Activated naive CD8-positive, alpha-beta T cell (primary cell): ENCODE measurements around the gene AGR3.
A peak's percentile ranks its signal among the peaks of the same experiment; 100 is the strongest.

ENCODE experiments used
- H3K27ac Mint-ChIP-seq: one replicate; pipeline ENCODE4 v1.8.0; 2021; ENCODE audit warnings: mixed read lengths
- H3K27me3 Mint-ChIP-seq: one replicate; pipeline ENCODE4 v1.8.0; 2021; ENCODE audit warnings: mixed read lengths
- H3K36me3 Mint-ChIP-seq: one replicate; pipeline ENCODE4 v1.8.0; 2021; ENCODE audit warnings: mixed read lengths
- H3K4me1 Mint-ChIP-seq: one replicate; pipeline ENCODE4 v1.8.0; 2021; ENCODE audit warnings: low read depth, mixed read lengths
- H3K4me3 Mint-ChIP-seq: one replicate; pipeline ENCODE4 v1.8.0; 2021; ENCODE audit warnings: mild to moderate bottlenecking, mixed read lengths
- H3K9me3 Mint-ChIP-seq: one replicate; pipeline ENCODE4 v1.8.0; 2021; ENCODE audit warnings: low read depth, mixed read lengths

The AGR3 gene

GRCh38 chr7:16881844-16882243 is at the start of gene AGR3:
AGR3 (minus strand) TSS chr7:16881983; CDS start chr7:16878618, 3,365 bp downstream.
- H3K4me3 Mint-ChIP-seq, result no peak within 1 kb of the TSS
- H3K27ac Mint-ChIP-seq, result no peak within 1 kb of the TSS

GRCh38 chr7:16930946-16931345 is 49.2 kb upstream of the AGR3 start:
- Mint-ChIP-seq H3K4me3 (no peak overlapping the region), H3K27me3 (no peaks in the 10 kb centered on the region), H3K36me3 (peaks cover 2% of the 10 kb centered on the region), H3K4me1 (peaks cover 54% of the 10 kb centered on the region), H3K27ac (no peak overlapping the region), H3K9me3 (no peaks in the 10 kb centered on the region)

More at GRCh38 chr7:16881844-16882243, at the start of gene AGR3:
- Mint-ChIP-seq H3K27me3 (no peaks in the 10 kb centered on the region), H3K9me3 (no peaks in the 10 kb centered on the region), H3K4me1 (no peaks in the 10 kb centered on the region), H3K36me3 (no peaks in the 10 kb centered on the region)

- no peak overlapping the region for H3K27ac Mint-ChIP-seq
- H3K4me1 Mint-ChIP-seq, result peaks cover 41% of the 10 kb centered on the region
- no peak overlapping the region for H3K4me3 Mint-ChIP-seq
- peaks cover 2% of the 10 kb centered on the region for H3K36me3 Mint-ChIP-seq
- H3K27me3 Mint-ChIP-seq, result no peaks in the 10 kb centered on the region
- no peaks in the 10 kb centered on the region for H3K9me3 Mint-ChIP-seq
These were observed 47.5 kb upstream of the AGR3 start for GRCh38 chr7:16929146-16929762.

GRCh38 chr7:16926861-16927260 is 45.1 kb upstream of the AGR3 start:
- H3K9me3 Mint-ChIP-seq, result no peaks in the 10 kb centered on the region
- peaks cover 4% of the 10 kb centered on the region for H3K36me3 Mint-ChIP-seq
- H3K27ac Mint-ChIP-seq, result no peak overlapping the region
- H3K4me1 Mint-ChIP-seq, result peaks cover 33% of the 10 kb centered on the region
- no peak overlapping the region for H3K4me3 Mint-ChIP-seq
- H3K27me3 Mint-ChIP-seq, result no peaks in the 10 kb centered on the region

GRCh38 chr7:16926283-16926682 is 44.5 kb upstream of the AGR3 start:
- peaks cover 4% of the 10 kb centered on the region for H3K36me3 Mint-ChIP-seq
- H3K9me3 Mint-ChIP-seq, result no peaks in the 10 kb centered on the region
- no peak overlapping the region for H3K4me3 Mint-ChIP-seq
- H3K27me3 Mint-ChIP-seq, result no peaks in the 10 kb centered on the region
- H3K4me1 Mint-ChIP-seq, result peaks cover 30% of the 10 kb centered on the region
- H3K27ac Mint-ChIP-seq, result no peak overlapping the region

GRCh38 chr7:16925609-16926008 is 43.8 kb upstream of the AGR3 start:
- Mint-ChIP-seq H3K27ac (no peak overlapping the region), H3K36me3 (peaks cover 4% of the 10 kb centered on the region), H3K9me3 (no peaks in the 10 kb centered on the region), H3K27me3 (no peaks in the 10 kb centered on the region), H3K4me3 (no peak overlapping the region), H3K4me1 (peaks cover 24% of the 10 kb centered on the region)

GRCh38 chr7:16923019-16923418 is 41.2 kb upstream of the AGR3 start:
- Mint-ChIP-seq H3K36me3 (peaks cover 2% of the 10 kb centered on the region), H3K9me3 (no peaks in the 10 kb centered on the region), H3K27ac (peak overlapping the region; percentile 50), H3K4me1 (peaks cover 10% of the 10 kb centered on the region), H3K27me3 (no peaks in the 10 kb centered on the region), H3K4me3 (peak overlapping the region; percentile 15)

- H3K36me3 Mint-ChIP-seq, result peaks cover 2% of the 10 kb centered on the region
- no peak overlapping the region for H3K27ac Mint-ChIP-seq
- H3K27me3 Mint-ChIP-seq, result no peaks in the 10 kb centered on the region
- H3K4me1 Mint-ChIP-seq, result peaks cover 10% of the 10 kb centered on the region
- H3K4me3 Mint-ChIP-seq, result no peak overlapping the region
- no peaks in the 10 kb centered on the region for H3K9me3 Mint-ChIP-seq
These were observed 40.0 kb upstream of the AGR3 start for GRCh38 chr7:16921644-16922257.

- H3K4me3 Mint-ChIP-seq, result no peak overlapping the region
- peaks cover 11% of the 10 kb centered on the region for H3K4me1 Mint-ChIP-seq
- H3K27me3 Mint-ChIP-seq, result no peaks in the 10 kb centered on the region
- no peak overlapping the region for H3K27ac Mint-ChIP-seq
- peaks cover 2% of the 10 kb centered on the region for H3K36me3 Mint-ChIP-seq
- H3K9me3 Mint-ChIP-seq, result no peaks in the 10 kb centered on the region
These were observed 39.4 kb upstream of the AGR3 start for GRCh38 chr7:16921151-16921550.

GRCh38 chr7:16919440-16919839 is 37.7 kb upstream of the AGR3 start:
- no peak overlapping the region for H3K4me3 Mint-ChIP-seq
- H3K27me3 Mint-ChIP-seq, result no peaks in the 10 kb centered on the region
- no peak overlapping the region for H3K27ac Mint-ChIP-seq
- no peaks in the 10 kb centered on the region for H3K9me3 Mint-ChIP-seq
- H3K36me3 Mint-ChIP-seq, result peaks cover 2% of the 10 kb centered on the region
- peaks cover 12% of the 10 kb centered on the region for H3K4me1 Mint-ChIP-seq

GRCh38 chr7:16918288-16918895 is 36.6 kb upstream of the AGR3 start:
- H3K27ac Mint-ChIP-seq, result no peak overlapping the region
- H3K4me3 Mint-ChIP-seq, result no peak overlapping the region
- peaks cover 2% of the 10 kb centered on the region for H3K36me3 Mint-ChIP-seq
- H3K27me3 Mint-ChIP-seq, result no peaks in the 10 kb centered on the region
- no peaks in the 10 kb centered on the region for H3K9me3 Mint-ChIP-seq
- H3K4me1 Mint-ChIP-seq, result peaks cover 10% of the 10 kb centered on the region

- no peak overlapping the region for H3K4me3 Mint-ChIP-seq
- H3K27ac Mint-ChIP-seq, result no peak overlapping the region
- H3K9me3 Mint-ChIP-seq, result no peaks in the 10 kb centered on the region
- peaks cover 2% of the 10 kb centered on the region for H3K4me1 Mint-ChIP-seq
- peaks cover 3% of the 10 kb centered on the region for H3K36me3 Mint-ChIP-seq
- H3K27me3 Mint-ChIP-seq, result no peaks in the 10 kb centered on the region
These were observed 35.0 kb upstream of the AGR3 start for GRCh38 chr7:16916738-16917137.

GRCh38 chr7:16916105-16916639 is 34.4 kb upstream of the AGR3 start:
- no peak overlapping the region for H3K4me3 Mint-ChIP-seq
- H3K4me1 Mint-ChIP-seq, result peaks cover 2% of the 10 kb centered on the region
- H3K27ac Mint-ChIP-seq, result no peak overlapping the region
- H3K9me3 Mint-ChIP-seq, result no peaks in the 10 kb centered on the region
- no peaks in the 10 kb centered on the region for H3K27me3 Mint-ChIP-seq
- H3K36me3 Mint-ChIP-seq, result peaks cover 3% of the 10 kb centered on the region

- Mint-ChIP-seq H3K27me3 (no peaks in the 10 kb centered on the region), H3K27ac (no peak overlapping the region), H3K4me1 (peaks cover 2% of the 10 kb centered on the region), H3K9me3 (no peaks in the 10 kb centered on the region), H3K36me3 (peaks cover 3% of the 10 kb centered on the region), H3K4me3 (no peak overlapping the region)
These were observed 33.6 kb upstream of the AGR3 start for GRCh38 chr7:16915405-16915804.

- Mint-ChIP-seq H3K36me3 (peaks cover 3% of the 10 kb centered on the region), H3K4me1 (peaks cover 2% of the 10 kb centered on the region), H3K9me3 (no peaks in the 10 kb centered on the region), H3K27ac (no peak overlapping the region), H3K27me3 (no peaks in the 10 kb centered on the region), H3K4me3 (no peak overlapping the region)
These were observed 33.0 kb upstream of the AGR3 start for GRCh38 chr7:16914771-16915170.
